Measurements from ENCODE around the gene CAMK2D.

DNA sequence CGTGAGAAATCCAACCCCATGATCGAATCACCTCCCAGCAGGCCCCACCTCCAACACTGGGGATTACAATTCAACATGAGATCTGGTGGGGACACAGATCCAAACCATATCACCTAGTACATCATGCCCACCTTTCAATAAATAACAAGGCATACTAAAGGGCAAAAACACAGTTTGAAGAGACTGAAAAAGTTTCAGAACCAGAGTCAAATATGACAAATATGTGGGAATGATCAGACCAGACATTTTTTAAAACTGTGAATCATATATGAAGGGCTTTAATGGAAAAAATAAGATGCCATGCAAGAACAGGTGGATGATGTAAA, 167.3 kb downstream of the CAMK2D start:
- TF ChIP-seq CTCF (conservative IDR thresholded peaks at IDR 0.05; ENCODE audit: low read depth, low read length) = no peak
- TF ChIP-seq EZH2 (IDR thresholded peaks at IDR 0.05; ENCODE audit: low read length, unreplicated experiment) = no peak
